ENCODE data around the gene ENTREP3.
A peak's percentile ranks its signal among the peaks of the same experiment; 100 is the strongest.
"Not testable (repeated sequence)": the region's sequence is repeated elsewhere in the genome, so short reads cannot be mapped to it uniquely, and the experiment has no call there.

Gene ENTREP3

GRCh38 chr1:155255243-155256007, at the start of gene ENTREP3:
Gene ENTREP3, minus strand, starts transcription at chr1:155255483. Its CDS starts 606 bp downstream, at chr1:155254877.
- peak; percentile 74 for DNase-seq

GRCh38 chr1:155304558-155305063, 49.3 kb upstream of the ENTREP3 start:
- no peak for DNase-seq

GRCh38 chr1:155301342-155301841, 46.1 kb upstream of the ENTREP3 start, which contains the start of gene PKLR:
Gene PKLR, minus strand, starts transcription at chr1:155301438. Its CDS starts 43 bp downstream, at chr1:155301395.
- DNase-seq, result no peak

- DNase-seq, result no peak
These were observed 45.5 kb upstream of the ENTREP3 start for GRCh38 chr1:155300553-155301329.

- no peak for DNase-seq
These were observed 44.7 kb upstream of the ENTREP3 start for GRCh38 chr1:155300024-155300423.

GRCh38 chr1:155297384-155297783, 42.1 kb upstream of the ENTREP3 start:
- no peak for DNase-seq

GRCh38 chr1:155296661-155297060, 41.4 kb upstream of the ENTREP3 start:
- DNase-seq, result no peak

GRCh38 chr1:155295942-155296267, 40.6 kb upstream of the ENTREP3 start:
- no peak for DNase-seq

- DNase-seq, result no peak
These were observed 40.1 kb upstream of the ENTREP3 start for GRCh38 chr1:155295183-155295941.

- no peak for DNase-seq
These were observed 39.4 kb upstream of the ENTREP3 start for GRCh38 chr1:155294520-155295182.

- no peak for DNase-seq
These were observed 37.9 kb upstream of the ENTREP3 start for GRCh38 chr1:155293086-155293749.

GRCh38 chr1:155291006-155291405, 35.7 kb upstream of the ENTREP3 start:
- DNase-seq, result not testable (repeated sequence)

- no peak for DNase-seq
These were observed 32.8 kb upstream of the ENTREP3 start for GRCh38 chr1:155287987-155288543.

- DNase-seq, result no peak
These were observed 31.3 kb upstream of the ENTREP3 start for GRCh38 chr1:155286544-155286943.

GRCh38 chr1:155285631-155286044, 30.4 kb upstream of the ENTREP3 start:
- no peak for DNase-seq

- no peak for DNase-seq
These were observed 29.8 kb upstream of the ENTREP3 start for GRCh38 chr1:155285063-155285462.

GRCh38 chr1:155284476-155284875, 29.2 kb upstream of the ENTREP3 start:
- no peak for DNase-seq

- DNase-seq, result no peak
These were observed 27.3 kb upstream of the ENTREP3 start for GRCh38 chr1:155282488-155283091.

GRCh38 chr1:155279268-155279667, 24.0 kb upstream of the ENTREP3 start:
- DNase-seq, result no peak

GRCh38 chr1:155278689-155279160, 23.4 kb upstream of the ENTREP3 start:
- no peak for DNase-seq
